Activated CD4-positive, alpha-beta T cell treated with anti-CD3 and anti-CD28 coated beads for 1 hour (primary cell): ENCODE data around the gene UNC93B1.
"Not testable (repeated sequence)": the region's sequence is repeated elsewhere in the genome, so short reads cannot be mapped to it uniquely, and the experiment has no call there.

Experiments
- DNase-seq: peaks from one replicate; pipeline ENCODE4 v3.0.0-alpha.2; 2020

The UNC93B1 gene

DNA sequence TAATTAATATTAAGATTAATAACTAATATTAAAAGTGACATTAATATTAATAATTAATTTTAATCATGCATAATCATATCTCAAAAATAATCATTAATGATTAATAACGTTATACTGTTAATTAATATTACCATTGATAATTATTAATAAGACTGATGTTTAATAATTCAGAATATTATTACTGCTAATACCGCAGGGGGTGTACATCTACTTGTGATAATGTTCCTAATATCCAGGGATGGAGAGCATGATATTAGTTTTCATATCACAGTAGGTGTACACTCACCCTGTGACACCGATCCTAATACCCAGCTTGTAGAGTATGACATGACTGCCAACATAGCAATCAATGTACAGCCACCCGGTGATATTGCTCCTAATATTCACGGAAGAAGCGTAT, 18.6 kb downstream of the UNC93B1 start:
- not testable (repeated sequence) for DNase-seq

DNA sequence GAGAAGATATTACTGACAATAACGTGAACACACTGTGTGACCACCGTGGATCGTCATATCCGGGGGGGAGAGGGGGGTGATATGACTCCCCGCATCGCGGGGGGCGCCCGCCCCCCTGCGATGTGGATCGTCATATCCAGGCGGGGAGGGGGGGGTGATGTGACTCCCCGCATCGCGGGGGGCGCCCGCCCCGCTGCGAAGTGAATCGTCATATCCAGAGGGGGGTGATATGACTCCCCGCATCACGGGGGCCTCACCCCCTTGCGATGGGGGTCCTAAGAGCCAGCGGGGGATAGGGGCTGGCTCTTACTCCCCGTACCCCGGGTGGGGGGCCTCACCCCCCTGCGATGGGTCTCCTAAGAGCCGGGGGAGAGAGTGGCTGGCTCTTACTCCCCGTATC, 19.9 kb downstream of the UNC93B1 start:
- DNase-seq: no peak

GRCh38 chr11:67982255-67982857, 21.5 kb downstream of the UNC93B1 start:
- not testable (repeated sequence) for DNase-seq

DNA sequence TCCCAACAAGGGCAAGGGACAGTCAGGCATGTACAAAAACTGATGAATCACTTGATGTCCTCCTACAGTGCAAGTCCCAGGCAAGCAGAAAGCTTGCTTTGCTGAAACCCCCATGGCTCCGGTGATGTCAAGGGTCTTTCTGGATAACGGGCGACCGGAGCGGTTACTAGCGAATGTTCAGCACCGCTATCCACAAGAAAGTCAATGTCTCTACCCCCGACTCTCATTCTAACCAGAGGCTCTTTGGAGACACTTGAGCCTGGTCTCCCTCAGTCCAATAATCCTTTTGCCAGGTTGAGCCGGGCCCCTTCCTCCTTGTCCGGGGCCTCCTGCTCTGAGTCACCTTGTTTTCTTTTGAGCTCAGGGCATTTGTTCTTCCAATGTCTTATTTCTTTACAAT, 22.7 kb downstream of the UNC93B1 start:
- DNase-seq: not testable (repeated sequence)

DNA sequence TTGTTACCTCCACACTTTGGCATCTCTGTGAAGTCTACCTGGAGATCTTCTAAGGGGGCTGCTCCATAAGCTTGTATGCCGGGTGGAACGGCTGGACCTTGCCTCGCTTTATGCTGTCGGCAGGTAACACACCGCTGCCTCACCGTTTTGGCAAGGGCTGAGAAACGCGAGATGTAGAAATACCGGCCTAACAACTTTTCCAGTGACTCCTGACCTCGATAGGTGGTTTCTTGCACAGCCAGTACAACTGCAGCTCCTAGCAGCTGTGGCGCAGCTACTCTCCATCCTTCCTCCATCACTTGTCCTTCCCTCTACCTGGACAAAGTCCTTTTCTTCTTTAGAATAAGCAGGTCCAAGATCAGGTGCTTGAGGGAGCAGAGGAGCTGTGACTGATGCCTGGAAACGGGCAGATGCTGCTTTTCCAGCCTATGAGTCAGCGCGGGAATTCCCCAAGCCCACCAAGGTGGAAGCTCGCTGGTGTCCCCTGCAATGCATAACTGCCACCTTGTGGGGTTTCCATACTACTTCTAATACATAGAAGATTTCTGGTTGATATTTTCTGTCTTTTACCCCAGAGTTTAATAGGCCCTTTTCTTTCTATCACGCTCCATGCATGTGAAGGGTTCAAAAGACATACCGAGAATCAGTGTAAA, 25.0 kb downstream of the UNC93B1 start:
- not testable (repeated sequence) for DNase-seq

DNA sequence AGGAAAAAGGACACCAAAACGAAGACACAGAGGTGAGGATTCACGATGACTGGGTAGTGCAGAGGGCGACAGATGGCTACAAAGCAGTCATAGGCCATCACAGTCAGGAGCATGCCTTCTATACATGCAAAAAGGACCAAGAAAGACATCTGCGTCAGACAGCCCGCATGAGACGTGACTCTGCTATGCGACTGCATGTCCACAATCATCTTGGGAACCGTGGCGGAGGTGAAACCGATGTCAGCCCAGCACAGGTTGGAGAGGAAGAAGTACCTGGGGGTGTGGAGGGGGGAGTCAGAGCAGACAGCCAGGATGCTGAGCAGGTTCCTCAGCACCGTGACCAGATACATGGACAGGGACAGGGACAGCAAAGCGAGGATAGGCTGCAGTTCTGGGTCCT, 29.2 kb downstream of the UNC93B1 start:
- DNase-seq: not testable (repeated sequence)

GRCh38 chr11:67965830-67966348, 38.0 kb downstream of the UNC93B1 start:
- DNase-seq: not testable (repeated sequence)

- not testable (repeated sequence) for DNase-seq
Observed at GRCh38 chr11:67964746-67965145, 39.2 kb downstream of the UNC93B1 start.

- DNase-seq: not testable (repeated sequence)
Observed at GRCh38 chr11:67963879-67964278, 40.0 kb downstream of the UNC93B1 start.

DNA sequence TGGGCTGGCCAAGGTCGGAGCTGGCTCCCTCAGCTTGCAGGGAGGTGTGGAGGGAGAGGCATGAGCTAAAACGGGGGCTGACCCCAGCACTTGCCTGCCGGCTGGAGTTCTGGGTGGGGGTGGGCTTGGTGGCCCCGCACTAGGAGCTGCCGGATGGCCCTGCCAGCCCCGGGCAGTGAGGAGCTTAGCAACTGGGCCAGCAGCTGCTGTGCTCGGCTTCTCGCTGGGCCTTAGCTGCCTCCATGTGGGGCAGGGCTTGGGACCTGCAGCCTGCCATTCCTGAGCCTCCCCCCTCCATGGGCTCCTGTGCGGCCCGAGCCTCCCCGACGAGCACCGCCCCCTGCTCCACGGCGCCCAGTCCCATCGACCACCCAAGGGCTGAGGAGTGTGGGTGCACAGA, 40.7 kb downstream of the UNC93B1 start:
- not testable (repeated sequence) for DNase-seq

DNA sequence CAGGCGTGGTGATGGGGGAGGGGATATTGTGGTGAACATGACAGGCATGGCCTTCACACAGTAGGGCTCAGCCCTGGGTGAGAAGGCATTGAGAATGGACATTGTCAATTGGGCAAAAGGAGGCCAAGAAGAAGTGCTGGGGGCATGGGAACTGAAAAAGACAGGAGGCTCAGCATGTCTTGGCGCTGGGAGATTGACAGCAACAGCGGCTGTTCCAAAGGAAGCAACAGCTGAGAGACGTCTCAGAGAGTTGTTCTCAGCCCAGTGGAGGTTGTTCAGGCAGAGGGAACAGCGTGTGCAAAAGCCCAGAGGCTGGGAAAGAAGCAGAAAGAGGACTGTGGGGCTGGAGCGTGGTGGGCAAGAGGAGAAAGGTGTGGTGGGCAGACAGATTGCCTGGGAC, 47.7 kb downstream of the UNC93B1 start:
- DNase-seq: not testable (repeated sequence)

DNA sequence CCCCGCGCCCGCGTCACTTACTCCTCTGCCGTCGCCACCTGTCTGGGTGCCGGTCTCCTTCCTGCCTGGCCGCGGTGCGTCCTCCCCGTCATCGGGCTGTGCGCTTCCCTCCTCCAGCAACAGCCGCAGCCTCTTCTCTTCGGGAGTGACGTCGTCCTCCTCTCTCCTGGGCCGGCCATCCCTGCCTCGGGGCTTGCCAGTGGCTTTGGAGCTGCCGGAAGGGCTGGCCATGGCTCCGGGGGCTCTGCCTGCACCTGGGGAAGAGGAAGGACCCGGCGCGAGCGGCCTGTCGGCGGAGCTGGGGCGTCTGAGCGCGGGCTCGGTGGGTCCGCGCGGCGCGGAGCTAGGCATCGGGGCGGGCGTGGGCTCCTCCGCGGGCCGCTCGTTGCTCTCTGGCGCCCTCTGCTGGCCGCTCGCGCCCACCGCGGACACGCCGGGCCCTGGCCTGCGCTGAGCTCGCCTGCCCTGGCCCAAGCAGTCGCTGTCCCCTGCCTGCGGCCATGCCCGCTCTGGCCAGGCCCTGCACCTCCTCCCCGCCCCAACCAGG, 48.4 kb downstream of the UNC93B1 start:
- DNase-seq: peak; percentile 70

DNA sequence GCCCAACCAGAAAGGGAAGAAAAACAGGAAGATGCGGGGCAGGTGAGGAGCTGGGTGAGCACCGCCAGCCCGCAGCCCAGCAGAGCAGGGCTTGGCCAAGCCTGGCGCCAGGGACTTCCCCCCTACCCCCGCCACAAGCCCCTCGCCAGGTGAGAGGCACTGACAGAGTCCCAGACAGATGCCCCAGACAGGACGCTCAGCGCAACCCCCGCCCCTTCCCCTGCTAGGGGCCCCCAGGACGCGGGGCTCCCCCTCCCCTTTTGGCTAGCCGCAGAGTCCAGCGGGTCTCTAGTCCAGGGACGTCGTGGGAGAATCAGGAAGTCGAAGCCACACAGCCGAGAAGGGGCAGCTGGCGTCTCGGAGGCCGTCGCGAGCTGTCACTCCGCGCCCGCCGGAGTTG, 48.9 kb downstream of the UNC93B1 start:
- not testable (repeated sequence) for DNase-seq

GRCh38 chr11:67954251-67954650, 49.6 kb downstream of the UNC93B1 start:
- DNase-seq: not testable (repeated sequence)

DNA sequence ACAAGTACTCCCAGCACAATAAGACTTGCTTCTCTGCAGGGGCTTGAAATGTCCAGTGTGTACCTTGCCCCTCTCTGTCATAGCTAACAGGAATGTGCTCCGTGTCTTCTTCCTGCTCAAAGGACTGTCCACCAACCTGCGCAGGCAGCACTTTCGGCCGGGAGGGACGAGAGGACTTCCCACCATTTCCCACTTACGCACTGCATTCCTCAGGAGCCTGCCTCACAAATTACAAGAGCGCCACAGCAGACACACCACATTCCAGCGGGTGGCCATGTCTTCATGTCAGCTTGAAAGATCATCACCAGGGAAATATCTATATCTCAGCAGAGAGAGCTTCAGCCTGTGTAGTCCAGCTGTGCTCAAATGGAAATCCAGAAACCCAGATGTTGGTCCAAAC, 53.2 kb downstream of the UNC93B1 start:
- DNase-seq: not testable (repeated sequence)

DNA sequence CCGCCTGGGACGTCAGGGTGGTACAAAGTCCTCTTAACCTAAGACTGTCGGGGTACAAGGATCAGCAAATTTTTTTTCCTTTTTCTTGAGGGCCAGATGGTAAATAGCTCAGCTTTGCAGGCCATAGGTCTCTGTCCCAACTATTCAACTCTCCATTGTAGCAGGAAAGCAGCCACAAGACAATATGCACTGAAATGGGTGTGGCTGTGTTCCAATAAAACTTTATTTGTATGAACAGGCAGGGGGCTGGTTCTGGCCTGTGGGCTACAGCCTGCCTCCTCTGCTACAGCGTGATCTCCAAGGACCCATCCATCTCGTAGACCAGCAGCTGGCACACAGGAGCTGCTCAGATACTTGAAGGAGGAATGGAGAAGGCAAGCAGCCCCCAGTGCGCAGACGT, 56.1 kb downstream of the UNC93B1 start:
- DNase-seq: not testable (repeated sequence)

DNA sequence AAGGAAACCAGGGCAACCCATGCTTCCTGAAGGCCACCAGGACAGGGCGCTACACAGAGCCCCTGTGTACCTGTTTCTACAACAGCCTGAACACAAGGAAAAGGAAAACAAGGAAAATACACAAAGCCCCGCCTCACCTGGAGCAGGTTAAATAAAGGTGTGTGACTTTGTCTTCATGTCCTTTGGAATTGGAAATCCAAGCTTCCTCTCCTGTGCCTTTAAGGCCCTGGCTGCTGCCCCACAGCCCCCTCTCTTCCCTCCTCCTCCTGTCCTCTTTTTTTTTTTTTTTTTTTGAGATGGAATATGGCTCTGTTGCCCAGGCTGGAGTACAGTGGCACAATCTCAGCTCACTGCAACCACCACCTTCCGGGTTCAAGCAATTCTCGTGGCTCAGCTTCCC, 57.5 kb downstream of the UNC93B1 start:
- not testable (repeated sequence) for DNase-seq

- not testable (repeated sequence) for DNase-seq
Observed at GRCh38 chr11:67943406-67943805, 60.5 kb downstream of the UNC93B1 start.
